Panc1 (cell line): ENCODE data around the gene UBASH3A. TPM values are rescaled to one million over a fixed set of nuclear protein-coding genes. Genes with fewer than 3 reads are reported as not detected.

ENCODE experiments used
- ATAC-seq: fragments of 200-7000 bp; cut with Tn5 transposase; 2 replicates; pipeline ENCODE4 v1.9.1; 2020; ENCODE audit warnings: mild to moderate bottlenecking, moderate library complexity
- BruUV-seq: library from RNA; stranded (reverse); fragments of 400-500 nt; replicated peaks from 2 replicates; lab custom pipeline; 2021; lab: Mats Ljungman, UMichigan
- CTCF ChIA-PET: fragments of 300-600 bp; sonication (Branson Sonifier 250); formaldehyde crosslinking; loops from one replicate; lab custom pipeline; 2022; ENCODE audit warnings: antibody characterized with exemption; lab: Charles Lee
- POLR2A ChIA-PET: fragments of 300-600 bp; sonication (Branson Sonifier 250); formaldehyde crosslinking; loops from one replicate; lab custom pipeline; 2022; ENCODE audit warnings: antibody characterized with exemption; lab: Charles Lee
- DNase-seq: peaks from one replicate; pipeline ENCODE4 v3.0.0-alpha.2; 2010; ENCODE audit warnings: low read depth, low spot score
- H3K27ac ChIP-seq: 2 replicates; pipeline ENCODE4 v1.5.1; 2011; ENCODE audit warnings: mild to moderate bottlenecking, low read length, inconsistent platforms
- H3K27me3 ChIP-seq: fragments of 200-500 bp; sonication (Bioruptor generic); 2 replicates; pipeline ENCODE4 v1.6.0; 2014; ENCODE audit warnings: low read length, inconsistent platforms; ENCODE audit not compliant: control insufficient read depth, insufficient read depth
- H3K36me3 ChIP-seq: fragments of 200-500 bp; sonication (Bioruptor generic); 2 replicates; pipeline ENCODE4 v1.5.1; 2014; ENCODE audit warnings: inconsistent platforms, mild to moderate bottlenecking, low read length, moderate library complexity; ENCODE audit not compliant: control insufficient read depth, insufficient read depth
- H3K4me1 ChIP-seq: 2 replicates; pipeline ENCODE4 v1.5.1; 2011; ENCODE audit warnings: inconsistent platforms, mild to moderate bottlenecking, low read length, moderate library complexity; ENCODE audit not compliant: control insufficient read depth, insufficient read depth
- H3K4me3 ChIP-seq, 2 experiments: 2 replicates each; pipeline ENCODE4 v1.5.1; 2011 to 2012; ENCODE audit warnings: low read depth in 2 of 2, low read length in 2 of 2, mild to moderate bottlenecking in 2 of 2, inconsistent platforms in 1 of 2, moderate library complexity in 1 of 2
- H3K9me3 ChIP-seq: fragments of 200-500 bp; sonication (Bioruptor generic); 2 replicates; pipeline ENCODE4 v1.5.1; 2014; ENCODE audit warnings: low read depth, mild to moderate bottlenecking, inconsistent platforms, low read length, moderate library complexity; ENCODE audit not compliant: control insufficient read depth, insufficient read depth
- POLR2AphosphoS5 ChIP-seq: IDR thresholded peaks from 2 replicates; pipeline ENCODE4 v1.6.1; 2012; ENCODE audit warnings: mild to moderate bottlenecking, low read depth, low read length, moderate library complexity
- SIN3A ChIP-seq: IDR thresholded peaks from 2 replicates; pipeline ENCODE4 v1.6.1; 2012; ENCODE audit warnings: low read depth, mild to moderate bottlenecking, low read length, moderate library complexity, borderline replicate concordance; ENCODE audit not compliant: insufficient read depth
- TCF7L2 ChIP-seq: IDR thresholded peaks from 2 replicates; pipeline ENCODE4 v1.6.1; 2011; ENCODE audit warnings: mild to moderate bottlenecking, low read depth, low read length, inconsistent platforms
- in situ Hi-C: cut with HindIII; loops from 2 replicates; pipeline ENCODE4 v1.10.0; 2016; ENCODE audit warnings: low sequenced_read_pairs, low pct_unique_long_range_greater_than_20kb
- intact Hi-C: fragments of 100-400 bp; cut with micrococcal nuclease; formaldehyde crosslinking; loops from one replicate; pipeline ENCODE4 v1.10.0; 2022; ENCODE audit not compliant: unreplicated experiment
- total RNA-seq: library from RNA; stranded (reverse); gene quantifications from one replicate; pipeline ENCODE4 v1.2.1, GENCODE V29; 2021; ENCODE audit not compliant: unreplicated experiment
- TF ChIP-seq, protein P1 (sequence below): fragments of 450-650 bp; IDR thresholded peaks from 2 replicates; pipeline ENCODE4 v1.5.1; 2017; ENCODE audit warnings: mild to moderate bottlenecking
- TF ChIP-seq, protein P2 (sequence below), 2 experiments: IDR thresholded peaks; 2 replicates each; pipeline ENCODE4 v1.6.1; 2011 to 2012; ENCODE audit warnings: low read depth in 2 of 2, control low read depth in 1 of 2, low read length in 1 of 2, mild to moderate bottlenecking in 1 of 2, moderate library complexity in 1 of 2; ENCODE audit not compliant: insufficient read depth in 1 of 2

Gene UBASH3A
- total RNA-seq, 1 experiment from 2014 or later, result 0.33 TPM

DNA sequence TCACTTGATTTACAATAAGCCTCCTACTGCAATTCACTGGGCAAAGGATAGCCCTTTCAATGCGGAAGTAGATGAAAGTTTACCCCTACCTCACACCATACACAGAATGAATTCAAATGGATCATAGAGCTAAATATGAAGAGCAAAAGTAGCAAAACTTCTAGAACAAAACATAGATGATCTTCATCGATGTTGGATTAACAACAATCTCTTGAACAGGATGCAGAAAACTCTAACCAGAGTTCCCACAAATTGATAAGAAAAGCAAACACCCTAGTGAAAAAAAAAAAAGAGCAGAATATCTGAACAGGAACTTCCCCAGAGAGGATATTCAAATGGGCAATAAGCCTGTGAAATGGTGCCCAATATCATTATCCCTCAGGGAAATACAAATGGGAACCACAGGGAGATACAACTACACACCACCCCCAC is 1.9 kb upstream of the UBASH3A start:
- ChIA-PET POLR2A (no interaction called here), CTCF (no interaction called here)
- BruUV-seq, result no TSS peak
- TF ChIP-seq, protein P1, sequence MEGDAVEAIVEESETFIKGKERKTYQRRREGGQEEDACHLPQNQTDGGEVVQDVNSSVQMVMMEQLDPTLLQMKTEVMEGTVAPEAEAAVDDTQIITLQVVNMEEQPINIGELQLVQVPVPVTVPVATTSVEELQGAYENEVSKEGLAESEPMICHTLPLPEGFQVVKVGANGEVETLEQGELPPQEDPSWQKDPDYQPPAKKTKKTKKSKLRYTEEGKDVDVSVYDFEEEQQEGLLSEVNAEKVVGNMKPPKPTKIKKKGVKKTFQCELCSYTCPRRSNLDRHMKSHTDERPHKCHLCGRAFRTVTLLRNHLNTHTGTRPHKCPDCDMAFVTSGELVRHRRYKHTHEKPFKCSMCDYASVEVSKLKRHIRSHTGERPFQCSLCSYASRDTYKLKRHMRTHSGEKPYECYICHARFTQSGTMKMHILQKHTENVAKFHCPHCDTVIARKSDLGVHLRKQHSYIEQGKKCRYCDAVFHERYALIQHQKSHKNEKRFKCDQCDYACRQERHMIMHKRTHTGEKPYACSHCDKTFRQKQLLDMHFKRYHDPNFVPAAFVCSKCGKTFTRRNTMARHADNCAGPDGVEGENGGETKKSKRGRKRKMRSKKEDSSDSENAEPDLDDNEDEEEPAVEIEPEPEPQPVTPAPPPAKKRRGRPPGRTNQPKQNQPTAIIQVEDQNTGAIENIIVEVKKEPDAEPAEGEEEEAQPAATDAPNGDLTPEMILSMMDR, result no peak
- Histone ChIP-seq H3K36me3 (no peaks in the 10 kb centered on the region), H3K4me3 (no peak overlapping the region), H3K27me3 (no peaks in the 10 kb centered on the region), H3K9me3 (no peaks in the 10 kb centered on the region), H3K4me1 (no peaks in the 10 kb centered on the region), H3K27ac (no peak overlapping the region)
- ATAC-seq (no peak), DNase-seq (no peak)
- in situ Hi-C loops (no loop called here), intact Hi-C loops (no loop called here)

DNA sequence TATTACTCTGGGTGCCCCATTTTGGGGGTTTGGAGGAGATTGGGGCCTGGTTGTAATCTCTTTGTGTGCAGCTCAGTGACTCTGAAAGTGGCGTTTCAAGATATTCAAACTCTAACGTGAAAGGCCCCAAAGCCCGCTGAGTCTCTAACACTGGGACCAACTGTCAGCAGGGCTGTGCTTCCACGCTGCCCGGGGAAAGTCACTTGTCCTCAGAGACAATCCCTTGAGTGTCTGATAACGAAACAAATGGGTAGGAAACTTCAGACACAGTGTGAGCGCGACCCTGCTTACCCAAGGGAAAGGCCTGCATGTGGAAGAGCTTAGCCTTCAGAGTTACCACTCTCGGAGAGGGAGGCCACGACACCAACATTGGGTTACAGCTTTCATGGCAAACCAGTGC is 837 bp downstream of the UBASH3A start:
- Histone ChIP-seq H3K27me3 (no peaks in the 10 kb centered on the region), H3K4me1 (no peaks in the 10 kb centered on the region), H3K27ac (no peak overlapping the region), H3K36me3 (no peaks in the 10 kb centered on the region), H3K9me3 (no peaks in the 10 kb centered on the region), H3K4me3 (no peak overlapping the region)
- in situ Hi-C loops (no loop called here), intact Hi-C loops (no loop called here)
- ChIA-PET CTCF (no interaction called here), POLR2A (no interaction called here)
- no peak for ATAC-seq
- TF ChIP-seq, protein P2, sequence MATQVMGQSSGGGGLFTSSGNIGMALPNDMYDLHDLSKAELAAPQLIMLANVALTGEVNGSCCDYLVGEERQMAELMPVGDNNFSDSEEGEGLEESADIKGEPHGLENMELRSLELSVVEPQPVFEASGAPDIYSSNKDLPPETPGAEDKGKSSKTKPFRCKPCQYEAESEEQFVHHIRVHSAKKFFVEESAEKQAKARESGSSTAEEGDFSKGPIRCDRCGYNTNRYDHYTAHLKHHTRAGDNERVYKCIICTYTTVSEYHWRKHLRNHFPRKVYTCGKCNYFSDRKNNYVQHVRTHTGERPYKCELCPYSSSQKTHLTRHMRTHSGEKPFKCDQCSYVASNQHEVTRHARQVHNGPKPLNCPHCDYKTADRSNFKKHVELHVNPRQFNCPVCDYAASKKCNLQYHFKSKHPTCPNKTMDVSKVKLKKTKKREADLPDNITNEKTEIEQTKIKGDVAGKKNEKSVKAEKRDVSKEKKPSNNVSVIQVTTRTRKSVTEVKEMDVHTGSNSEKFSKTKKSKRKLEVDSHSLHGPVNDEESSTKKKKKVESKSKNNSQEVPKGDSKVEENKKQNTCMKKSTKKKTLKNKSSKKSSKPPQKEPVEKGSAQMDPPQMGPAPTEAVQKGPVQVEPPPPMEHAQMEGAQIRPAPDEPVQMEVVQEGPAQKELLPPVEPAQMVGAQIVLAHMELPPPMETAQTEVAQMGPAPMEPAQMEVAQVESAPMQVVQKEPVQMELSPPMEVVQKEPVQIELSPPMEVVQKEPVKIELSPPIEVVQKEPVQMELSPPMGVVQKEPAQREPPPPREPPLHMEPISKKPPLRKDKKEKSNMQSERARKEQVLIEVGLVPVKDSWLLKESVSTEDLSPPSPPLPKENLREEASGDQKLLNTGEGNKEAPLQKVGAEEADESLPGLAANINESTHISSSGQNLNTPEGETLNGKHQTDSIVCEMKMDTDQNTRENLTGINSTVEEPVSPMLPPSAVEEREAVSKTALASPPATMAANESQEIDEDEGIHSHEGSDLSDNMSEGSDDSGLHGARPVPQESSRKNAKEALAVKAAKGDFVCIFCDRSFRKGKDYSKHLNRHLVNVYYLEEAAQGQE (IDR thresholded peaks at IDR 0.05; ENCODE audit: insufficient read depth in 1 of 2, low read depth in 2 of 2, low read length in 1 of 2), result no peak
- no peak for TF ChIP-seq TCF7L2
- no peak for TF ChIP-seq POLR2AphosphoS5
- TF ChIP-seq SIN3A, result no peak
- TF ChIP-seq, protein P1, result no peak
- no TSS peak for BruUV-seq
- DNase-seq, result no peak
